Measurements from ENCODE around the gene MLPH.

DNA sequence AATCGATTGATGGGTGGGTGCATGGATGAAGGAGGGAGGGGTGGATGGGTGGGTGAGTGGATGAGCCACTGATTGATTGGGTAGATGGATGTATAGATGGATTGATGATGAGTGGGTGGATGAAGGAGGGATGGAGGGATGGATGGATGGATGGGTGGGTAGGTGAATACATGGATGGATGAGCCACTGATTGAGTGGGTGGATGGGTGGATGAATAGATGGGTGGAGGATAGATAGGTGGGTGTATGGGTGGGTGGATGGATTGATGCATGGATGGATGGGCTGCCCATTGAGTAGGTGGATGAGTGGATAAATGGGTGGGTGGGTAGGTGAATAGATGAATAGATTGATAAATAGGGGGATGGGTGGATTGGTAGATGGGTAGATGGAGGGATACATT lies 30.9 kb downstream of the MLPH start:
- TF ChIP-seq, protein P1, sequence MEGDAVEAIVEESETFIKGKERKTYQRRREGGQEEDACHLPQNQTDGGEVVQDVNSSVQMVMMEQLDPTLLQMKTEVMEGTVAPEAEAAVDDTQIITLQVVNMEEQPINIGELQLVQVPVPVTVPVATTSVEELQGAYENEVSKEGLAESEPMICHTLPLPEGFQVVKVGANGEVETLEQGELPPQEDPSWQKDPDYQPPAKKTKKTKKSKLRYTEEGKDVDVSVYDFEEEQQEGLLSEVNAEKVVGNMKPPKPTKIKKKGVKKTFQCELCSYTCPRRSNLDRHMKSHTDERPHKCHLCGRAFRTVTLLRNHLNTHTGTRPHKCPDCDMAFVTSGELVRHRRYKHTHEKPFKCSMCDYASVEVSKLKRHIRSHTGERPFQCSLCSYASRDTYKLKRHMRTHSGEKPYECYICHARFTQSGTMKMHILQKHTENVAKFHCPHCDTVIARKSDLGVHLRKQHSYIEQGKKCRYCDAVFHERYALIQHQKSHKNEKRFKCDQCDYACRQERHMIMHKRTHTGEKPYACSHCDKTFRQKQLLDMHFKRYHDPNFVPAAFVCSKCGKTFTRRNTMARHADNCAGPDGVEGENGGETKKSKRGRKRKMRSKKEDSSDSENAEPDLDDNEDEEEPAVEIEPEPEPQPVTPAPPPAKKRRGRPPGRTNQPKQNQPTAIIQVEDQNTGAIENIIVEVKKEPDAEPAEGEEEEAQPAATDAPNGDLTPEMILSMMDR (IDR thresholded peaks at IDR 0.05), result no peak
- no peak for TF ChIP-seq EP300 (IDR thresholded peaks at IDR 0.05)
- TF ChIP-seq POLR2AphosphoS5 (IDR thresholded peaks at IDR 0.05), result no peak
